ENCODE data around the gene FARP2. TPM values are rescaled to one million over a fixed set of nuclear protein-coding genes. Genes with fewer than 3 reads are reported as not detected.
"Not testable (repeated sequence)": the region's sequence is repeated elsewhere in the genome, so short reads cannot be mapped to it uniquely, and the experiment has no call there.

The FARP2 gene
- total RNA-seq, 1 experiment from 2014 or later: 17.0 TPM

GRCh38 chr2:241399941-241400922 lies 44.1 kb downstream of the FARP2 start:
- DNase-seq (ENCODE audit: low read depth): no peak

GRCh38 chr2:241408849-241409248 lies 52.8 kb downstream of the FARP2 start:
- no peak for DNase-seq (ENCODE audit: low read depth)

- DNase-seq (ENCODE audit: low read depth): peak; percentile 30
These were observed 54.7 kb downstream of the FARP2 start for GRCh38 chr2:241410739-241411176.

GRCh38 chr2:241412144-241412543 lies 56.1 kb downstream of the FARP2 start:
- peak; percentile 37 for DNase-seq (ENCODE audit: low read depth)

GRCh38 chr2:241413501-241413900 lies 57.4 kb downstream of the FARP2 start:
- DNase-seq (ENCODE audit: low read depth): not testable (repeated sequence)

GRCh38 chr2:241413929-241414580 lies 58.0 kb downstream of the FARP2 start:
- DNase-seq (ENCODE audit: low read depth): peak; percentile 4

- no peak for DNase-seq (ENCODE audit: low read depth)
These were observed 59.1 kb downstream of the FARP2 start for GRCh38 chr2:241415196-241415595.

GRCh38 chr2:241417626-241418025 lies 61.5 kb downstream of the FARP2 start:
- DNase-seq (ENCODE audit: low read depth): no peak

GRCh38 chr2:241421330-241421729 lies 65.2 kb downstream of the FARP2 start:
- no peak for DNase-seq (ENCODE audit: low read depth)

- DNase-seq (ENCODE audit: low read depth): not testable (repeated sequence)
These were observed 65.9 kb downstream of the FARP2 start for GRCh38 chr2:241421942-241422341.

GRCh38 chr2:241422350-241422749 lies 66.3 kb downstream of the FARP2 start:
- DNase-seq (ENCODE audit: low read depth): no peak

- not testable (repeated sequence) for DNase-seq (ENCODE audit: low read depth)
These were observed 67.4 kb downstream of the FARP2 start for GRCh38 chr2:241423489-241423888.

GRCh38 chr2:241425368-241425767 lies 69.3 kb downstream of the FARP2 start:
- DNase-seq (ENCODE audit: low read depth): no peak

- DNase-seq (ENCODE audit: low read depth): no peak
These were observed 74.1 kb downstream of the FARP2 start for GRCh38 chr2:241430178-241430577.

- DNase-seq (ENCODE audit: low read depth): no peak
These were observed 76.9 kb downstream of the FARP2 start for GRCh38 chr2:241432824-241433448.

- no peak for DNase-seq (ENCODE audit: low read depth)
These were observed 81.1 kb downstream of the FARP2 start for GRCh38 chr2:241437179-241437578.

GRCh38 chr2:241441492-241441891 lies 85.4 kb downstream of the FARP2 start:
- no peak for DNase-seq (ENCODE audit: low read depth)

- peak; percentile 90 for DNase-seq (ENCODE audit: low read depth)
These were observed 87.6 kb downstream of the FARP2 start for GRCh38 chr2:241443486-241444223.

- peak; percentile 39 for DNase-seq (ENCODE audit: low read depth)
These were observed 89.3 kb downstream of the FARP2 start for GRCh38 chr2:241445426-241445825.

- DNase-seq (ENCODE audit: low read depth): not testable (repeated sequence)
These were observed 94.0 kb downstream of the FARP2 start for GRCh38 chr2:241450092-241450491.

- DNase-seq (ENCODE audit: low read depth): no peak
These were observed 95.9 kb downstream of the FARP2 start for GRCh38 chr2:241451840-241452506.

Measured in M059J (cell line).